ENCODE measurements around the gene RPH3AL.

DNA sequence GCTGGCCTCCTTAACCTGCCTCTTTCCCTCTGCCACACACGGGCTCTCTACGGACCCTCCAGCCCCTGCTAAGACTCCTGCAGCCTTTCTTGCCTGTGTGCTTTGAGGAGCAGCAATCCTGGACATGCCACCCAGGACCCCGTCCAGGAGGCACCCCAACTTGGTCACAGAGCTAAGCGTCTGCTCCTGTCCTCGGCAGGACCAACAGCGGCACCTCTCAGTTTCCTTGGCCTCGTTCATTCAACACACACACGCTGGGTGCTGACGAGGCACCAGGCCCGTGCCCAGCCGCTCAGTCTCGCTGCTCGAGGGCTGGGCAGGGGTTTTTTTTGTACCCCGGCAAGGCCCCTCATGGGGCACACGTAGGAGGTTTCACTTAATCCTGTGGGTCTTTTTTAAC, 15.2 kb downstream of the RPH3AL start:
- TF ChIP-seq, protein P1, sequence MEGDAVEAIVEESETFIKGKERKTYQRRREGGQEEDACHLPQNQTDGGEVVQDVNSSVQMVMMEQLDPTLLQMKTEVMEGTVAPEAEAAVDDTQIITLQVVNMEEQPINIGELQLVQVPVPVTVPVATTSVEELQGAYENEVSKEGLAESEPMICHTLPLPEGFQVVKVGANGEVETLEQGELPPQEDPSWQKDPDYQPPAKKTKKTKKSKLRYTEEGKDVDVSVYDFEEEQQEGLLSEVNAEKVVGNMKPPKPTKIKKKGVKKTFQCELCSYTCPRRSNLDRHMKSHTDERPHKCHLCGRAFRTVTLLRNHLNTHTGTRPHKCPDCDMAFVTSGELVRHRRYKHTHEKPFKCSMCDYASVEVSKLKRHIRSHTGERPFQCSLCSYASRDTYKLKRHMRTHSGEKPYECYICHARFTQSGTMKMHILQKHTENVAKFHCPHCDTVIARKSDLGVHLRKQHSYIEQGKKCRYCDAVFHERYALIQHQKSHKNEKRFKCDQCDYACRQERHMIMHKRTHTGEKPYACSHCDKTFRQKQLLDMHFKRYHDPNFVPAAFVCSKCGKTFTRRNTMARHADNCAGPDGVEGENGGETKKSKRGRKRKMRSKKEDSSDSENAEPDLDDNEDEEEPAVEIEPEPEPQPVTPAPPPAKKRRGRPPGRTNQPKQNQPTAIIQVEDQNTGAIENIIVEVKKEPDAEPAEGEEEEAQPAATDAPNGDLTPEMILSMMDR (IDR thresholded peaks at IDR 0.05): no peak
- TF ChIP-seq POLR2A (IDR thresholded peaks at IDR 0.05): no peak

Measured in ovary (tissue), 3 donors.